Hepatocyte (in vitro differentiated cells): ENCODE data around the gene ARMC2.

Experiments used
- EZH2 ChIP-seq: fragments of 200-600 bp; sonication (generic); IDR thresholded peaks from 2 replicates; pipeline ENCODE4 v1.6.1; 2016; ENCODE audit warnings: antibody characterized with exemption, mild to moderate bottlenecking, borderline replicate concordance
- TF ChIP-seq, protein P1 (sequence below): fragments of 200-600 bp; sonication (generic); IDR thresholded peaks from 2 replicates; pipeline ENCODE4 v1.5.1; 2016; ENCODE audit warnings: antibody characterized with exemption, mild to moderate bottlenecking; ENCODE audit not compliant: poor library complexity

DNA sequence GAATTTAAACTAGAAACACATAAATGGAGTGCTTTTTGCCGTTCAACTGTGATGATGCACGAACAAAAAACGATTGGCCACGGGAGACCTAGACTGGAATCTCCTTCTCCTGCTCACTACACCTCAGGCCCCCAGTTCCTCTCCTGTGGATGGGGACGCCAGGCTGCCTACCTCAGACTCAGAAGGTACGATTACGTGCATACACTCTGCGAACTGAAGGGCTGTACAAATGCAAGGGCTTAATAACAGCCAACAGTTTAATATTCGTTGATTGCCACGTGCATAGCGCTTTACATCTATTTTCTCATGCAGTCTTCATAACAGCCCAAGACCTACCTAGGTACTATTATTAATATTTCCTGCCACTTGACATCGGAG is 495 bp upstream of the ARMC2 start:
- TF ChIP-seq, protein P1, sequence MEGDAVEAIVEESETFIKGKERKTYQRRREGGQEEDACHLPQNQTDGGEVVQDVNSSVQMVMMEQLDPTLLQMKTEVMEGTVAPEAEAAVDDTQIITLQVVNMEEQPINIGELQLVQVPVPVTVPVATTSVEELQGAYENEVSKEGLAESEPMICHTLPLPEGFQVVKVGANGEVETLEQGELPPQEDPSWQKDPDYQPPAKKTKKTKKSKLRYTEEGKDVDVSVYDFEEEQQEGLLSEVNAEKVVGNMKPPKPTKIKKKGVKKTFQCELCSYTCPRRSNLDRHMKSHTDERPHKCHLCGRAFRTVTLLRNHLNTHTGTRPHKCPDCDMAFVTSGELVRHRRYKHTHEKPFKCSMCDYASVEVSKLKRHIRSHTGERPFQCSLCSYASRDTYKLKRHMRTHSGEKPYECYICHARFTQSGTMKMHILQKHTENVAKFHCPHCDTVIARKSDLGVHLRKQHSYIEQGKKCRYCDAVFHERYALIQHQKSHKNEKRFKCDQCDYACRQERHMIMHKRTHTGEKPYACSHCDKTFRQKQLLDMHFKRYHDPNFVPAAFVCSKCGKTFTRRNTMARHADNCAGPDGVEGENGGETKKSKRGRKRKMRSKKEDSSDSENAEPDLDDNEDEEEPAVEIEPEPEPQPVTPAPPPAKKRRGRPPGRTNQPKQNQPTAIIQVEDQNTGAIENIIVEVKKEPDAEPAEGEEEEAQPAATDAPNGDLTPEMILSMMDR, result no peak
- TF ChIP-seq EZH2, result no peak
